RWPE1 (cell line): ENCODE measurements around the gene RANBP10.

Experiments
- CTCF ChIA-PET: fragments of 350-600 bp; sonication (Branson Sonifier 250); formaldehyde crosslinking; extraction: SDS; loops from one replicate; lab custom pipeline; 2021; lab: Yijun Ruan, JAX
- POLR2A ChIA-PET: fragments of 400-600 bp; formaldehyde crosslinking; extraction: SDS; loops from one replicate; lab custom pipeline; 2020; ENCODE audit warnings: antibody characterized with exemption; ENCODE audit not compliant: low non-redundant PET; lab: Yijun Ruan, JAX
- DNase-seq: peaks from one replicate; pipeline ENCODE4 v3.0.0; 2012; ENCODE audit warnings: low spot score
- H3K27ac ChIP-seq: fragments of 450-650 bp; 2 replicates; pipeline ENCODE4 v1.5.1; 2017
- TF ChIP-seq, protein P1 (sequence below): fragments of 450-650 bp; conservative IDR thresholded peaks from 2 replicates; pipeline ENCODE4 v1.5.1; 2017; ENCODE audit warnings: low read depth, mild to moderate bottlenecking

The RANBP10 gene

DNA sequence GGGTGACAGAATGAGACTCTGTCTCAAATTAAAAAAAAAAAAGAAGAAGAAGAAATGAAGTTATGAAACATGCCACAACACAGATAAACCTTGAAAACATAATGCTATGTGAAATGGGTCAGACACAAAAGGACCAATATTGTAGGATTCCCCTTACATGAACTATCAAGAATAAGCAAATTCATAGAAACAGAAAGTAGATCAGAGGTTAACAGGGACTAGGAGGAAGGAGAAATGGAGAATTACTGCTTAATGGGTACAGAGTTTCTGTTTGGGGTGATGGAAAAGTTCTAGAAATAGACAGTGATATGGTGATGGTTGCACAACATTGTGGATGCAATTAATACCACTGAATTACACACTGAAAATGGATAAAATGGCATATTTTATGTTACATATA lies 16.3 kb downstream of the RANBP10 start:
- ChIA-PET CTCF (no interaction called here), POLR2A (no interaction called here)
- no peak for DNase-seq
- no peak overlapping the region for H3K27ac ChIP-seq
- TF ChIP-seq, protein P1, sequence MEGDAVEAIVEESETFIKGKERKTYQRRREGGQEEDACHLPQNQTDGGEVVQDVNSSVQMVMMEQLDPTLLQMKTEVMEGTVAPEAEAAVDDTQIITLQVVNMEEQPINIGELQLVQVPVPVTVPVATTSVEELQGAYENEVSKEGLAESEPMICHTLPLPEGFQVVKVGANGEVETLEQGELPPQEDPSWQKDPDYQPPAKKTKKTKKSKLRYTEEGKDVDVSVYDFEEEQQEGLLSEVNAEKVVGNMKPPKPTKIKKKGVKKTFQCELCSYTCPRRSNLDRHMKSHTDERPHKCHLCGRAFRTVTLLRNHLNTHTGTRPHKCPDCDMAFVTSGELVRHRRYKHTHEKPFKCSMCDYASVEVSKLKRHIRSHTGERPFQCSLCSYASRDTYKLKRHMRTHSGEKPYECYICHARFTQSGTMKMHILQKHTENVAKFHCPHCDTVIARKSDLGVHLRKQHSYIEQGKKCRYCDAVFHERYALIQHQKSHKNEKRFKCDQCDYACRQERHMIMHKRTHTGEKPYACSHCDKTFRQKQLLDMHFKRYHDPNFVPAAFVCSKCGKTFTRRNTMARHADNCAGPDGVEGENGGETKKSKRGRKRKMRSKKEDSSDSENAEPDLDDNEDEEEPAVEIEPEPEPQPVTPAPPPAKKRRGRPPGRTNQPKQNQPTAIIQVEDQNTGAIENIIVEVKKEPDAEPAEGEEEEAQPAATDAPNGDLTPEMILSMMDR: no peak

DNA sequence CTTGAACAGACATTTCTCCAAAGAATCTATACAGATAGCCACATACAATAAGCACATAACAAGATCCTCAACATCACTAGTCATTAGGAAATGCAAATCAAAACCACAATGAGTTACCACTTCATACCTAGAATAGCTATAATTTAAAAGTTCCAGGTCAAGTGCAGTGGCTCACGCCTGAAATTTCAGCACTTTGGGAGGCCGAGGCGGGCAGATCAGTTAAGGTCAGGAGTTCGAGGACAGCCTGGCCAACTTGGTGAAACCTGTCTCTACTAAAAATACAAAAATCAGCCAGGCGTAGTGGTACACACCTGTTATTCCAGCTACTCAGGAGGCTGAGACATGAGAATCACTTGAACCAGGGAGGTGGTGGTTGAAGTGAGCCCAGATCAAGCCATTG lies 19.9 kb downstream of the RANBP10 start:
- POLR2A ChIA-PET: no interaction called here
- H3K27ac ChIP-seq: no peak overlapping the region
- DNase-seq: no peak
- CTCF ChIA-PET: no interaction called here
- TF ChIP-seq, protein P1: no peak

DNA sequence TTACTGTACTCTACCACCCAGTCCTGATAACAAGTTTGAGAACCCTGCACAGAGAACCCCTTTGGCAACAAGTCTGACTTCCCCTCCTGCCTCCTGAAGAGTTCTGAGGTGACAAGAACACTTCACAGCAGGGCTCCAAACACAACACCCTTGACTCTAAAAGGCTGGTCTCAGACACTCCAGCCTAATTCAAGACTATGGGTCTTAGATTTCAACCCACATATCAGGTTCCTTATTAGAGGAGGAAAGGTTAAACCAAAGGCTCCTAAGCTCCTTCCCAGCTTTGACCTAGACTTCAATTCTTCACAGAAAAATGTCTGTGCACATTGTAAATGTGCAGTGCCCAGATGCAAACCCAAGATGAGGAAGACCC lies 23.0 kb downstream of the RANBP10 start:
- ChIA-PET CTCF (no interaction called here), POLR2A (no interaction called here)
- DNase-seq: no peak
- no peak overlapping the region for H3K27ac ChIP-seq
- TF ChIP-seq, protein P1: no peak

DNA sequence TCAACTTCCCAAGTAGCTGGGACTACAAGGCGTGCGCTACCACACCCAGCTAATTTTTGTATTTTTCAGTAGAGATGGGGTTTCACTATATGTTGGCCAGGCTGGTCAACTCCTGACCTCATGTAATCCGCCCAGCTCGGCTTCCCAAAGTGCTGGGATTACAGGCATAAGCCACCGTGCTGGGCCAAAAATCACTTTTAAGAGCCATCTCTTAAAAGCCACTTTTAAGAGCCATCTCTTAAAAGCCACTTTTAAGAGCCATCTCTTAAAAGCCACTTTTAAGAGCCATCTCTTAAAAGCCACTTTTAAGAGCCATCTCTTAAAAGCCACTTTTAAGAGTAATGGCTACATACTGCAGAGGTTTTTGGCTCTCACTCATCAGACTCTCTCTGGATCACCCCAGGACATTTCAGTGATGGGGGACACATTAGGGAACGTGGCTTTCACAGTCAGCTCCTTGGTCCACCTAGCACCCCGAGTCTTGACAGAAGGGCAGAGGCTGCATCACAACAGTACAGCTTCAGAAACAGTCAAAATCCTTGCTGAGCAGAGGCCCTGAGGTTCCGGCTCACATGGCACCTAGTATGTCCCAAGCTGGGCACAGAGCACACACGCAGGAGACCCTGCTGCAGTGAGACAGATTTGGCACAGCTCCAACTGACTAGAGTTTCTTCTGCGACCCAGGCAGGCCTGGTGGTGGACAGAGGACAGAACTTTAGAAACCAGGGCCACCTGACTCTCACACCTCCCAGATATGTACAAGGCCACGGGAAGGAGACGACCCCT lies 23.6 kb downstream of the RANBP10 start:
- POLR2A ChIA-PET: no interaction called here
- no peak for DNase-seq

DNA sequence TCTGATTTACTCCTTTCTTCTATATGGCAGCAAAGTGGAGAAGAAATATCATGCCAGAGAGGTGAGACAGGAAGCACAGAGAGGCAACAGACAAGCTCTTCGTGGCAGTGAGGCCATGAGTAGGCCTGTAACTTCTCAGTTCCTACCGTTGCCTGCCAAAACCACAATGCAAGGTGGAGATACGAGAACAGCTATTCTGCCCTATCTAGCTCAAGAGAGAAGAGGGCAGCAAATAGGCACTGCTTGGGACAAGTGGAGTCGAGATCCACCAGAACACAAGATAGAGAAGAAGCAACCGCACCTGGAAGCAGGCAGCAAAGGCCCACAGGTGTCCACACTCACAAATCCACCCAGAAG lies 24.8 kb downstream of the RANBP10 start:
- POLR2A ChIA-PET: no interaction called here
- H3K27ac ChIP-seq: no peak overlapping the region
- TF ChIP-seq, protein P1: no peak
- DNase-seq: no peak
- CTCF ChIA-PET: interaction anchor here (1.3 kb wide), 1 partner anchor 35 kb away, joined by 5 read pairs; no protein-coding TSS in a partner anchor

More for the DNA sequence above, 23.6 kb downstream of the RANBP10 start:
- H3K27ac ChIP-seq: no peak overlapping the region
- TF ChIP-seq, protein P1: no peak
- CTCF ChIA-PET: interaction anchor here (1.3 kb wide), 1 partner anchor 34 kb away, joined by 5 read pairs; no protein-coding TSS in a partner anchor

DNA sequence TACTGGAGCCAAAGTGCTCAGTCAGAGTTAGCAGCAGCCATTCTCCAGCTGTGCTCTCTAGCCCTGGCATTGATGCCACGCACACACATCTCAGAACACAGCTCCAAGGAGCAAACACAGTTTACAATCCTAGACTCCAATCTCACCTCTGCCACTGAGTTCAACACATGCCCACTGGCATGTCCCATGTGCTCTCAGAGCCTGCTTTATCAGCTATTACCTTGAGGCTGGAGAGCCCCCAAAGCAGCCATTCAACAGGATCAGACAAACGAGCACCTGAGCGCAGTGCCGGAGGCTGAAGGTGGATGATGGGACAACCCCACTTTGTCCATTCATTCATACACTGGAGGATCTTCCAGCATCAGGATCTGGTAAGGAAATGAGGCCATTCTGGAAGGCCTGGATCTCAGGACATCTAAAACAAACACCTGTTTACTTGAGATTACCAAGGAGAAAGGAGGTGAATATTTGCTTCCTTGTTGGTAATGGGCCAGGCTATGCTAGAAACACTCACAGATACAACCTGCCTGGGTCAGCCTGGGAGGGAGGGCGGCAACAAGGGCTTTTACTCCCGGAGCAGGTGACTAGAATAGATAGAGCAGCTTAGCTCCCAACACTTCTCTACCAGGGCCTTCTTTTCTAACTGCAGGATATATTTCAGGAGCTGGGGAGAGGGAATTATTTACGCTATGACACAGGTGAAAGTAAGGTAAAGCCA lies 25.4 kb downstream of the RANBP10 start:
- ChIA-PET POLR2A (no interaction called here), CTCF (interaction anchor here (0.5 kb wide), 1 partner anchor 1031 kb away, joined by 3 read pairs; no protein-coding TSS in a partner anchor)
- DNase-seq: no peak
- TF ChIP-seq, protein P1: no peak
- H3K27ac ChIP-seq: peak overlapping the region; percentile 71
